HL-60 (cell line): ENCODE results near the gene FLACC1.

Source experiments
- DNase-seq, 2 experiments: peaks; one replicate each; pipeline ENCODE4 v3.0.0-alpha.2; 2010 to 2020; ENCODE audit warnings: low read depth in 1 of 2, low spot score in 1 of 2
- H3K27ac ChIP-seq: fragments of 250-450 bp; sonication (Bioruptor Pico); replicated peaks from 2 replicates; pipeline ENCODE4 v1.5.1; 2020; ENCODE audit warnings: mild to moderate bottlenecking, moderate library complexity
- H3K27me3 ChIP-seq: fragments of 250-450 bp; sonication (Bioruptor Pico); 2 replicates; pipeline ENCODE4 v1.5.1; 2021; ENCODE audit warnings: mild to moderate bottlenecking, moderate library complexity; ENCODE audit not compliant: insufficient read depth, poor library complexity, severe bottlenecking
- H3K4me3 ChIP-seq: replicated peaks from 2 replicates; pipeline ENCODE4 v1.5.1; 2011; ENCODE audit warnings: mild to moderate bottlenecking, control low read depth, low read length; ENCODE audit not compliant: insufficient read depth
- GABPA ChIP-seq: IDR thresholded peaks from 2 replicates; pipeline ENCODE4 v1.6.1; 2012; ENCODE audit warnings: low read depth
- POLR2AphosphoS5 ChIP-seq: IDR thresholded peaks from 2 replicates; pipeline ENCODE4 v1.6.1; 2012; ENCODE audit warnings: low read depth
- SPI1 ChIP-seq: IDR thresholded peaks from 2 replicates; pipeline ENCODE4 v1.6.1; 2012; ENCODE audit warnings: low read depth, mild to moderate bottlenecking, borderline replicate concordance
- TF ChIP-seq, protein P1 (sequence below): IDR thresholded peaks from one replicate; pipeline ENCODE4 v1.5.1; 2011; ENCODE audit warnings: low read length, control low read depth, inconsistent platforms; ENCODE audit not compliant: insufficient read depth
- TF ChIP-seq, protein P2 (sequence below): IDR thresholded peaks from 2 replicates; pipeline ENCODE4 v1.6.1; 2012; ENCODE audit warnings: low read depth; ENCODE audit not compliant: insufficient replicate concordance

Gene FLACC1

DNA sequence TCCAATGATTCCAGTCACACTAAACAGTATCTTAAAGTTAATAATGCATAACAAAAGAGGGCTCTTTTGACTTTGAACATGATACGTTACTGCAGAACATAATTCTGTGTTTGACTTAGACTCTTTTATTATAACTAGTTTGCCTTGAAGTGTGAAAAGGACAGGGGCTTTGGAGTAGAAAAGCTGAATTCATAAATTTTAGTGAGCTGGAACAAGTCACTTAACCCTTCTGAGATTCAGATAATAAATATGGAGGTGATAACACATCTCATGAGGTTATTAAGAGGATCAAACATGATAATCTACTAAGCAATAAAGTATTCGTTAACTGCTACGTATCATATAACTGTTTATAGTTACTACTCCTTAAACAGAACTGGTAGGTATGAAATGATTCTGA, 44.7 kb upstream of the FLACC1 start:
- Histone ChIP-seq H3K27ac (no peak overlapping the region), H3K27me3 (no peaks in the 10 kb centered on the region), H3K4me3 (no peak overlapping the region)
- no peak for DNase-seq
- TF ChIP-seq, protein P1, sequence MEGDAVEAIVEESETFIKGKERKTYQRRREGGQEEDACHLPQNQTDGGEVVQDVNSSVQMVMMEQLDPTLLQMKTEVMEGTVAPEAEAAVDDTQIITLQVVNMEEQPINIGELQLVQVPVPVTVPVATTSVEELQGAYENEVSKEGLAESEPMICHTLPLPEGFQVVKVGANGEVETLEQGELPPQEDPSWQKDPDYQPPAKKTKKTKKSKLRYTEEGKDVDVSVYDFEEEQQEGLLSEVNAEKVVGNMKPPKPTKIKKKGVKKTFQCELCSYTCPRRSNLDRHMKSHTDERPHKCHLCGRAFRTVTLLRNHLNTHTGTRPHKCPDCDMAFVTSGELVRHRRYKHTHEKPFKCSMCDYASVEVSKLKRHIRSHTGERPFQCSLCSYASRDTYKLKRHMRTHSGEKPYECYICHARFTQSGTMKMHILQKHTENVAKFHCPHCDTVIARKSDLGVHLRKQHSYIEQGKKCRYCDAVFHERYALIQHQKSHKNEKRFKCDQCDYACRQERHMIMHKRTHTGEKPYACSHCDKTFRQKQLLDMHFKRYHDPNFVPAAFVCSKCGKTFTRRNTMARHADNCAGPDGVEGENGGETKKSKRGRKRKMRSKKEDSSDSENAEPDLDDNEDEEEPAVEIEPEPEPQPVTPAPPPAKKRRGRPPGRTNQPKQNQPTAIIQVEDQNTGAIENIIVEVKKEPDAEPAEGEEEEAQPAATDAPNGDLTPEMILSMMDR, result no peak
- TF ChIP-seq SPI1 (no peak), GABPA (no peak), POLR2AphosphoS5 (no peak)
- TF ChIP-seq, protein P2, sequence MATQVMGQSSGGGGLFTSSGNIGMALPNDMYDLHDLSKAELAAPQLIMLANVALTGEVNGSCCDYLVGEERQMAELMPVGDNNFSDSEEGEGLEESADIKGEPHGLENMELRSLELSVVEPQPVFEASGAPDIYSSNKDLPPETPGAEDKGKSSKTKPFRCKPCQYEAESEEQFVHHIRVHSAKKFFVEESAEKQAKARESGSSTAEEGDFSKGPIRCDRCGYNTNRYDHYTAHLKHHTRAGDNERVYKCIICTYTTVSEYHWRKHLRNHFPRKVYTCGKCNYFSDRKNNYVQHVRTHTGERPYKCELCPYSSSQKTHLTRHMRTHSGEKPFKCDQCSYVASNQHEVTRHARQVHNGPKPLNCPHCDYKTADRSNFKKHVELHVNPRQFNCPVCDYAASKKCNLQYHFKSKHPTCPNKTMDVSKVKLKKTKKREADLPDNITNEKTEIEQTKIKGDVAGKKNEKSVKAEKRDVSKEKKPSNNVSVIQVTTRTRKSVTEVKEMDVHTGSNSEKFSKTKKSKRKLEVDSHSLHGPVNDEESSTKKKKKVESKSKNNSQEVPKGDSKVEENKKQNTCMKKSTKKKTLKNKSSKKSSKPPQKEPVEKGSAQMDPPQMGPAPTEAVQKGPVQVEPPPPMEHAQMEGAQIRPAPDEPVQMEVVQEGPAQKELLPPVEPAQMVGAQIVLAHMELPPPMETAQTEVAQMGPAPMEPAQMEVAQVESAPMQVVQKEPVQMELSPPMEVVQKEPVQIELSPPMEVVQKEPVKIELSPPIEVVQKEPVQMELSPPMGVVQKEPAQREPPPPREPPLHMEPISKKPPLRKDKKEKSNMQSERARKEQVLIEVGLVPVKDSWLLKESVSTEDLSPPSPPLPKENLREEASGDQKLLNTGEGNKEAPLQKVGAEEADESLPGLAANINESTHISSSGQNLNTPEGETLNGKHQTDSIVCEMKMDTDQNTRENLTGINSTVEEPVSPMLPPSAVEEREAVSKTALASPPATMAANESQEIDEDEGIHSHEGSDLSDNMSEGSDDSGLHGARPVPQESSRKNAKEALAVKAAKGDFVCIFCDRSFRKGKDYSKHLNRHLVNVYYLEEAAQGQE, result no peak

DNA sequence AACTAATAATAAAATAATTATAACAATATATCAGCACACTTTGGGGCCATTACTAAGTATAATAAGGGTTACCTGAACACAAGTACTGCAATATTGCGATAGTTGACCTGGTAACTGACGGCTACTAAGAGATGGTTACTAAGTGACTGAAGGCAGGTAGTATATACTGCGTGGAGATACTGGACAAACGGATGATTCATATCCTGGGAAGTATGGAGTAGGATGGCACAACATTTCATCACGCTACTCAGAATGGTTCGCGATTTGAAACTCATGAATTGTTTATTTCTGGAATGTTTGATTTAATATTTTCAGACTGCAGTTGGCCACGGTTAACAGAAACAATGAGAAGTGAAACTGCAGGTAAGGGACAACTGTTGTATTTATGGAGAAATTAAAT, 39.5 kb upstream of the FLACC1 start:
- Histone ChIP-seq H3K27ac (no peak overlapping the region), H3K27me3 (no peaks in the 10 kb centered on the region), H3K4me3 (no peak overlapping the region)
- DNase-seq, result no peak
- TF ChIP-seq SPI1, result no peak
- TF ChIP-seq, protein P1, result no peak
- TF ChIP-seq POLR2AphosphoS5, result no peak
- TF ChIP-seq, protein P2, result no peak
- TF ChIP-seq GABPA, result no peak

DNA sequence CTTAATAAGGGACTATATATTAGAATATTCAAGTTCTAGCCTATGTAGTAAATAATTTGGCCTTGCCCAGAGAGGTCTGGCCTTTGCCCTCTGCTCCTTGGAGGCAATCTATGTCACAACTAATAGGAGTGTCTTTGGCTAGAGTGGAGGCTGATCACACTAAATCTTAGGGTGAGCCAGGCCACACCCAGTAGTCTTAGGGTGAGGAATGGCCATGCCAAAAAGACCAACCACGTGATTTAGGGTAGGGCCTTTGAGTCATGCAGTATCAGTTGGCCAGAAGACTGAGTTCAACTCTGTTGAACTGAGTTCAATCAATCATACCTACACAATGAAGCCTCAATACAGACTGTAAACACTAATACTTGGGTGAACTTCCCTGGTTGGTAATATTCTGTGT, 26.0 kb upstream of the FLACC1 start:
- no peak overlapping the region for H3K27ac ChIP-seq
- no peak overlapping the region for H3K4me3 ChIP-seq
- H3K27me3 ChIP-seq, result no peaks in the 10 kb centered on the region
- TF ChIP-seq, protein P1, result no peak
- no peak for TF ChIP-seq POLR2AphosphoS5
- TF ChIP-seq, protein P2, result no peak
- DNase-seq, result no peak
